ENCODE results near the gene SESN1.

SESN1 gene

GRCh38 chr6:108953681-108954080, 141.0 kb downstream of the SESN1 start:
- no peak for TF ChIP-seq SPI1 (IDR thresholded peaks at IDR 0.05; ENCODE audit: borderline replicate concordance, low read depth)
- TF ChIP-seq POLR2AphosphoS5 (IDR thresholded peaks at IDR 0.05; ENCODE audit: low read depth) = no peak
- TF ChIP-seq REST (IDR thresholded peaks at IDR 0.05; ENCODE audit: insufficient replicate concordance, low read depth) = no peak
- TF ChIP-seq GABPA (IDR thresholded peaks at IDR 0.05; ENCODE audit: low read depth) = no peak
- TF ChIP-seq CTCF (IDR thresholded peaks at IDR 0.05; ENCODE audit: insufficient read depth, low read length) = no peak
- no peak overlapping the region for H3K4me3 ChIP-seq (replicated peaks; ENCODE audit: insufficient read depth, low read length)
- DNase-seq (ENCODE audit: low read depth in 1 of 2, low spot score in 1 of 2) = no peak
- H3K27me3 ChIP-seq (ENCODE audit: insufficient read depth, poor library complexity, severe bottlenecking) = no peaks in the 10 kb centered on the region
- H3K27ac ChIP-seq (replicated peaks) = no peak overlapping the region

- TF ChIP-seq GABPA (IDR thresholded peaks at IDR 0.05; ENCODE audit: low read depth) = no peak
- TF ChIP-seq SPI1 (IDR thresholded peaks at IDR 0.05; ENCODE audit: borderline replicate concordance, low read depth) = no peak
- TF ChIP-seq CTCF (IDR thresholded peaks at IDR 0.05; ENCODE audit: insufficient read depth, low read length) = no peak
- no peak for TF ChIP-seq POLR2AphosphoS5 (IDR thresholded peaks at IDR 0.05; ENCODE audit: low read depth)
- TF ChIP-seq REST (IDR thresholded peaks at IDR 0.05; ENCODE audit: insufficient replicate concordance, low read depth) = no peak
- no peak overlapping the region for H3K4me3 ChIP-seq (replicated peaks; ENCODE audit: insufficient read depth, low read length)
- H3K27ac ChIP-seq (replicated peaks) = no peak overlapping the region
- H3K27me3 ChIP-seq (ENCODE audit: insufficient read depth, poor library complexity, severe bottlenecking) = no peaks in the 10 kb centered on the region
- no peak for DNase-seq (ENCODE audit: low read depth in 1 of 2, low spot score in 1 of 2)
These were observed 141.7 kb downstream of the SESN1 start for GRCh38 chr6:108952776-108953486.

- DNase-seq (ENCODE audit: low read depth in 1 of 2, low spot score in 1 of 2) = no peak
- Histone ChIP-seq H3K4me3 (replicated peaks; ENCODE audit: insufficient read depth, low read length) (no peak overlapping the region), H3K27ac (replicated peaks) (no peak overlapping the region), H3K27me3 (ENCODE audit: insufficient read depth, poor library complexity, severe bottlenecking) (no peaks in the 10 kb centered on the region)
- no peak for TF ChIP-seq CTCF (IDR thresholded peaks at IDR 0.05; ENCODE audit: insufficient read depth, low read length)
- no peak for TF ChIP-seq REST (IDR thresholded peaks at IDR 0.05; ENCODE audit: insufficient replicate concordance, low read depth)
- no peak for TF ChIP-seq GABPA (IDR thresholded peaks at IDR 0.05; ENCODE audit: low read depth)
These were observed 143.2 kb downstream of the SESN1 start for GRCh38 chr6:108951351-108951953.

Data from HL-60 (cell line).